ENCODE results near the gene DCDC1. TPM values are rescaled to one million over a fixed set of nuclear protein-coding genes. Genes with fewer than 3 reads are reported as not detected.

Gene DCDC1
- total RNA-seq, 1 experiment from 2014 or later = 1.5 TPM

DNA sequence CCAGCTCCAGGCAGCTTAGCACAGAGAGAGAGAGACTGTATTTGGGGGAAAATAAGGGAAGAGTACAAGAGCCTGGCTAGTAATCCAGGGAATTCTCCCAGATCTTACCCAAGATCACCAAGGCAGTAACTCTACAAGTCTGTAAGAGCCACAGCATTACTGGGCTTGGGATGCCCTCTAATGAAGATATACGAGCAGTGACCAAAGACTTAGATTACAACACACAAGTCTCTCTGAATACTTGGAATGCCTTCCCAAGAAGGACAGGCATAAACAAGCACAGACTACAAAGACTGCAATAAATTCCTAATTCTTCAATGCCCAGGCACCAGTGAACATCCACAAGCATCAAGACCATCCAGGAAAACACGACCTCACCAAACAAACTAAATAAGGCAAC lies 17.8 kb upstream of the DCDC1 start:
- Histone ChIP-seq H3K36me3 (ENCODE audit: control insufficient read depth in 1 of 2, insufficient read depth in 2 of 2, low read length in 2 of 2) (no peaks in the 10 kb centered on the region), H3K9ac (ENCODE audit: low read length) (no peak overlapping the region), H3K4me2 (ENCODE audit: low read length) (no peak overlapping the region), H3K4me3 (replicated peaks in 1 of 2; ENCODE audit: low read depth in 1 of 2, low read length in 2 of 2) (no peak overlapping the region), H4K20me1 (ENCODE audit: insufficient read depth) (no peaks in the 10 kb centered on the region), H2AFZ (ENCODE audit: low read depth, low read length, poor library complexity, severe bottlenecking) (no peak overlapping the region), H3K9me3 (ENCODE audit: control insufficient read depth in 1 of 2, insufficient read depth in 1 of 2, low read depth in 1 of 2, low read length in 2 of 2) (no peaks in the 10 kb centered on the region), H3K27ac (ENCODE audit: low read depth, low read length) (no peak overlapping the region), H3K27me3 (ENCODE audit: insufficient read depth, low read length) (no peaks in the 10 kb centered on the region), H3K9me2 (ENCODE audit: insufficient read depth) (no peaks in the 10 kb centered on the region), H3K79me2 (ENCODE audit: insufficient read depth, low read length) (0 out of 2 replicates have a peak, but pooled peaks cover 14% of the 10 kb centered on the region), H3K4me1 (ENCODE audit: control insufficient read depth in 1 of 2, insufficient read depth in 2 of 2, low read length in 2 of 2) (no peaks in the 10 kb centered on the region)
- no TSS peak for BruUV-seq (replicated peaks)
- intact Hi-C loops (cut with micrococcal nuclease) = no loop called here
- no peak for DNase-seq (ENCODE audit: low read depth, low spot score)
- TF ChIP-seq YY1 (IDR thresholded peaks at IDR 0.05; ENCODE audit: extremely low read depth, insufficient replicate concordance, low read depth, low read length) = no peak
- no peak for TF ChIP-seq POLR2A (IDR thresholded peaks at IDR 0.05; ENCODE audit: borderline replicate concordance, extremely low read depth, insufficient read depth, insufficient read length)
- no peak for TF ChIP-seq SRF (IDR thresholded peaks at IDR 0.05; ENCODE audit: low read depth)
- no peak for TF ChIP-seq ZBTB33 (IDR thresholded peaks at IDR 0.05; ENCODE audit: extremely low read depth, insufficient replicate concordance, low read length)
- TF ChIP-seq SIN3A (IDR thresholded peaks at IDR 0.05; ENCODE audit: low read depth) = no peak
- TF ChIP-seq, protein P1, sequence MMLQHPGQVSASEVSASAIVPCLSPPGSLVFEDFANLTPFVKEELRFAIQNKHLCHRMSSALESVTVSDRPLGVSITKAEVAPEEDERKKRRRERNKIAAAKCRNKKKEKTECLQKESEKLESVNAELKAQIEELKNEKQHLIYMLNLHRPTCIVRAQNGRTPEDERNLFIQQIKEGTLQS (IDR thresholded peaks at IDR 0.05) = no peak
- no peak for TF ChIP-seq REST (IDR thresholded peaks at IDR 0.05; ENCODE audit: low read depth)
- TF ChIP-seq MAX (IDR thresholded peaks at IDR 0.05) = no peak
- no peak for TF ChIP-seq CEBPB (IDR thresholded peaks at IDR 0.05; ENCODE audit: low read depth)
- TF ChIP-seq TCF7L2 (IDR thresholded peaks at IDR 0.05; ENCODE audit: borderline replicate concordance, extremely low read depth, insufficient read depth, insufficient read length) = no peak
- no peak for TF ChIP-seq EGR1 (IDR thresholded peaks at IDR 0.05; ENCODE audit: low read depth)
- no peak for TF ChIP-seq EZH2 (IDR thresholded peaks at IDR 0.05)
- TF ChIP-seq CTCF (IDR thresholded peaks at IDR 0.05 in 2 of 3, conservative IDR thresholded peaks at IDR 0.05 in 1 of 3; ENCODE audit: borderline replicate concordance in 1 of 3, insufficient read depth in 1 of 3, low read depth in 2 of 3, low read length in 2 of 3) = no peak
- TF ChIP-seq SP1 (IDR thresholded peaks at IDR 0.05; ENCODE audit: low read depth) = no peak
- no peak for TF ChIP-seq POLR2AphosphoS5 (IDR thresholded peaks at IDR 0.05; ENCODE audit: low read depth, low read length)
- TF ChIP-seq CBX3 (IDR thresholded peaks at IDR 0.05; ENCODE audit: low read depth) = no peak
- TF ChIP-seq FOSL1 (IDR thresholded peaks at IDR 0.05; ENCODE audit: low read depth) = no peak
- ChIA-PET CTCF (no interaction called here), POLR2A (no interaction called here), RAD21 (ENCODE audit: low non-redundant PET in 1 of 2, low total read pairs in 2 of 2, uncharacterized antibody in 2 of 2, unreplicated experiment in 2 of 2) (no interaction called here)
- ATAC-seq = no peak

Measured in HCT116 (cell line).